NCI-H2196 treated with DMSO at 0.1 percent for 48 hours (cell line): Measurements from ENCODE around the gene CFAP73.

Experiments used
- DNase-seq: peaks from one replicate; lab custom pipeline; 2025; ENCODE audit not compliant: unreplicated experiment; lab: John Stamatoyannopoulos, UW

CFAP73 gene

GRCh38 chr12:113208041-113208934 is 58.8 kb downstream of the CFAP73 start:
- no peak for DNase-seq
